ENCODE data around the gene SEMA4C. TPM values are rescaled to one million over a fixed set of nuclear protein-coding genes. Genes with fewer than 3 reads are reported as not detected.
A peak's percentile ranks its signal among the peaks of the same experiment; 100 is the strongest.

The SEMA4C gene
- total and polyA plus RNA-seq, 9 of the 15 experiments (the other 6 are each of a cell fraction or from before 2014, with no cell fraction given), result 0.32 to 59.7 (median 23.9) TPM

DNA sequence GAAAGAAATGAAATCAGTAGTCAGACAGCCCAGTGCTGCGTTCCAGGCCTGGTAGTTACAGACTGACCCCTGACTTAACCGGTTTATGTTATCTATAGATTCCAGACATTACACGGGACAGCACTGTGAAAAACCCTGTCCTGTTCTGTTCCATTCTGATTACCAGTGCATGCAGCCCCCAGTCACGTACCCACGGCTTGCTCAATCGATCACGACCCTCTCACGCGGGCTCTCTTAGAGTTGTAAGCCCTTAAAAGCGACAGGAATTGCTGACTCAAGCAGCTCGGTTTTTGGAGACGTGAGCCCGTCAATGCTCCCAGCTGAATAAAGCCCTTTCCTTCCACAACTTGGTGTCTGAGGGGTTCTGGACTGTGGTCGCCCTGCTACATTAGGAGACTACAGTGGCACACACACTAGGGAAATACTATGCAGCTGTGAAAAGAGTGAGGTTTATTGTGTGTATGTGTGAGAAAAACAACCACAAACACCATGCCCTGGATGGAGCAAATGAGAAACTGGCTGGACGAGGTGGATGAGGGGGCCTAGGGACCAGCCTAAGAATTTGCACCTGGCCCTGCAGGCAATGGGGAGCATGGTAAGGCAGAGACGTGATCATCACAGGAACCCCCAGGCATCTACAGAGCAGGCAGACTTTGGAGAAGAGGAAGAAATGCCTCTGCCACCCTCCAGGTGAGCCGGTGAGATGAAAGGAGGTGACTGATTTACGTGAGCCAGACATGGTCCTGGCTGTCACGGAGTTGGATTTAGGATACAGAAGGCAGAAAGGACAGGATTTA, 49.1 kb upstream of the SEMA4C start (continued):
- no peak for TF ChIP-seq ETV1 (tag; conservative IDR thresholded peaks at IDR 0.05; ENCODE audit: low read depth)
- TF ChIP-seq NR1H2 (CRISPR knock-in tag; IDR thresholded peaks at IDR 0.05), result no peak
- peak in 1 of 3 experiments; percentile 81; a peak in 2 of 6 replicates for TF ChIP-seq ZBTB11 (CRISPR knock-in tag; IDR thresholded peaks at IDR 0.05)
- TF ChIP-seq, protein P1, sequence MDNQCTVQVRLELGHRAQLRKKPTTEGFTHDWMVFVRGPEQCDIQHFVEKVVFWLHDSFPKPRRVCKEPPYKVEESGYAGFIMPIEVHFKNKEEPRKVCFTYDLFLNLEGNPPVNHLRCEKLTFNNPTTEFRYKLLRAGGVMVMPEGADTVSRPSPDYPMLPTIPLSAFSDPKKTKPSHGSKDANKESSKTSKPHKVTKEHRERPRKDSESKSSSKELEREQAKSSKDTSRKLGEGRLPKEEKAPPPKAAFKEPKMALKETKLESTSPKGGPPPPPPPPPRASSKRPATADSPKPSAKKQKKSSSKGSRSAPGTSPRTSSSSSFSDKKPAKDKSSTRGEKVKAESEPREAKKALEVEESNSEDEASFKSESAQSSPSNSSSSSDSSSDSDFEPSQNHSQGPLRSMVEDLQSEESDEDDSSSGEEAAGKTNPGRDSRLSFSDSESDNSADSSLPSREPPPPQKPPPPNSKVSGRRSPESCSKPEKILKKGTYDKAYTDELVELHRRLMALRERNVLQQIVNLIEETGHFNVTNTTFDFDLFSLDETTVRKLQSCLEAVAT (IDR thresholded peaks at IDR 0.05), result peak in 1 of 2 experiments; percentile 25; a peak in 2 of 4 replicates
- TF ChIP-seq CEBPZ (IDR thresholded peaks at IDR 0.05; ENCODE audit: borderline replicate concordance, low read depth, low read length), result no peak
- no peak for TF ChIP-seq PCBP2 (IDR thresholded peaks at IDR 0.05; ENCODE audit: low read depth, low read length, poor library complexity, severe bottlenecking)
- TF ChIP-seq ASH1L (IDR thresholded peaks at IDR 0.05; ENCODE audit: borderline replicate concordance, low read depth, partially characterized antibody), result no peak
- no peak for TF ChIP-seq ZNF764 (CRISPR knock-in tag; IDR thresholded peaks at IDR 0.05; ENCODE audit: low read depth)
- TF ChIP-seq ZNF695 (CRISPR knock-in tag; IDR thresholded peaks at IDR 0.05), result no peak
- TF ChIP-seq ZBTB9 (CRISPR knock-in tag; IDR thresholded peaks at IDR 0.05), result no peak; the same call in 1 of the 2 replicates
- TF ChIP-seq HIVEP1 (CRISPR knock-in tag; IDR thresholded peaks at IDR 0.05), result no peak
- TF ChIP-seq MXI1 (IDR thresholded peaks at IDR 0.05; ENCODE audit: low read depth, low read length), result no peak
- peak; percentile 91 for TF ChIP-seq SOX6 (IDR thresholded peaks at IDR 0.05)
- TF ChIP-seq PHF8 (IDR thresholded peaks at IDR 0.05; ENCODE audit: borderline replicate concordance, low read length), result 0 out of 2 replicates have a peak, but pooled peaks have one; percentile 9
- TF ChIP-seq BDP1 (IDR thresholded peaks at IDR 0.05; ENCODE audit: insufficient read depth, insufficient read length), result no peak
